KMS-11 (cell line): ENCODE results near the gene CCDC8.

Source experiments
- H2AFZ ChIP-seq: fragments of 200-600 bp; sonication (generic); 2 replicates; pipeline ENCODE4 v1.6.1; 2016; ENCODE audit warnings: antibody characterized with exemption, mixed run types, low read depth
- H3K27ac ChIP-seq: fragments of 200-600 bp; sonication (generic); 2 replicates; pipeline ENCODE4 v1.6.1; 2016; ENCODE audit warnings: mild to moderate bottlenecking, mixed run types
- H3K27me3 ChIP-seq: fragments of 200-600 bp; sonication (generic); 2 replicates; pipeline ENCODE4 v1.6.1; 2017; ENCODE audit warnings: mild to moderate bottlenecking, low read depth, mixed run types, moderate library complexity; ENCODE audit not compliant: insufficient read depth
- H3K36me3 ChIP-seq: fragments of 200-600 bp; sonication (generic); 2 replicates; pipeline ENCODE4 v1.6.1; 2017; ENCODE audit warnings: mild to moderate bottlenecking, mixed run types; ENCODE audit not compliant: insufficient read depth
- H3K4me1 ChIP-seq: fragments of 200-600 bp; sonication (generic); 2 replicates; pipeline ENCODE4 v1.6.1; 2016; ENCODE audit warnings: mild to moderate bottlenecking, low read depth, mixed run types; ENCODE audit not compliant: poor library complexity, severe bottlenecking
- H3K4me2 ChIP-seq: fragments of 200-600 bp; sonication (generic); 2 replicates; pipeline ENCODE4 v1.7.0; 2016; ENCODE audit warnings: mild to moderate bottlenecking, mixed run types
- H3K4me3 ChIP-seq: fragments of 200-600 bp; sonication (generic); IDR thresholded peaks from 2 replicates; pipeline ENCODE4 v1.6.1; 2017; ENCODE audit warnings: low read depth, low read length, mixed read lengths; ENCODE audit not compliant: insufficient read depth
- H3K79me2 ChIP-seq: fragments of 200-600 bp; sonication (generic); 2 replicates; pipeline ENCODE4 v1.6.1; 2016; ENCODE audit warnings: low read depth, mixed run types; ENCODE audit not compliant: insufficient read depth
- H3K9ac ChIP-seq: fragments of 200-600 bp; sonication (generic); 2 replicates; pipeline ENCODE4 v1.6.1; 2016; ENCODE audit warnings: mild to moderate bottlenecking, mixed run types
- H4K20me1 ChIP-seq: fragments of 200-600 bp; sonication (generic); 2 replicates; pipeline ENCODE4 v1.6.1; 2016; ENCODE audit warnings: mild to moderate bottlenecking, mixed run types; ENCODE audit not compliant: insufficient read depth
- CTCF ChIP-seq: fragments of 200-600 bp; sonication (generic); conservative IDR thresholded peaks from 2 replicates; pipeline ENCODE4 v1.6.1; 2017; ENCODE audit warnings: low read depth, mild to moderate bottlenecking, antibody characterized with exemption, low read length, moderate library complexity, mixed read lengths

Gene CCDC8

GRCh38 chr19:46429999-46430398 lies 16.6 kb upstream of the CCDC8 start:
- no peak overlapping the region for H3K27ac ChIP-seq
- no peak for TF ChIP-seq CTCF
- H3K79me2 ChIP-seq = no peaks in the 10 kb centered on the region
- H3K36me3 ChIP-seq = no peaks in the 10 kb centered on the region
- no peak overlapping the region for H3K4me2 ChIP-seq
- H3K4me1 ChIP-seq = no peaks in the 10 kb centered on the region
- no peak overlapping the region for H2AFZ ChIP-seq
- peaks cover 72% of the 10 kb centered on the region for H3K27me3 ChIP-seq
- H4K20me1 ChIP-seq = no peaks in the 10 kb centered on the region
- H3K4me3 ChIP-seq = no peak overlapping the region
- no peak overlapping the region for H3K9ac ChIP-seq

GRCh38 chr19:46428239-46429135 lies 15.1 kb upstream of the CCDC8 start, which contains the start of gene PNMA8C:
TSS of gene PNMA8C (minus strand) at chr19:46428936. CDS start at chr19:46428359, 577 bp downstream.
- Histone ChIP-seq H3K27ac (no peak within 1 kb of the TSS), H3K9ac (no peak within 1 kb of the TSS), H3K4me3 (no peak within 1 kb of the TSS), H3K4me2 (no peak within 1 kb of the TSS), H3K4me1 (no peaks in the 10 kb centered on the region), H3K27me3 (peaks cover 73% of the 10 kb centered on the region), H2AFZ (no peak within 1 kb of the TSS), H3K36me3 (no peaks in the 10 kb centered on the region), H4K20me1 (no peaks in the 10 kb centered on the region), H3K79me2 (no peaks in the 10 kb centered on the region)
- no peak for TF ChIP-seq CTCF

- no peak overlapping the region for H3K9ac ChIP-seq
- H3K36me3 ChIP-seq = no peaks in the 10 kb centered on the region
- H3K79me2 ChIP-seq = no peaks in the 10 kb centered on the region
- no peak overlapping the region for H3K4me2 ChIP-seq
- no peaks in the 10 kb centered on the region for H3K4me1 ChIP-seq
- TF ChIP-seq CTCF = no peak
- H3K27ac ChIP-seq = no peak overlapping the region
- H4K20me1 ChIP-seq = no peaks in the 10 kb centered on the region
- no peak overlapping the region for H2AFZ ChIP-seq
- H3K27me3 ChIP-seq = peaks cover 79% of the 10 kb centered on the region
- H3K4me3 ChIP-seq = no peak overlapping the region
These were observed 14.2 kb upstream of the CCDC8 start for GRCh38 chr19:46427518-46428045.

- Histone ChIP-seq H3K27me3 (peaks cover 81% of the 10 kb centered on the region), H4K20me1 (no peaks in the 10 kb centered on the region), H3K4me2 (no peak overlapping the region), H3K79me2 (no peaks in the 10 kb centered on the region), H2AFZ (no peak overlapping the region), H3K4me3 (no peak overlapping the region), H3K9ac (no peak overlapping the region), H3K4me1 (no peaks in the 10 kb centered on the region), H3K36me3 (no peaks in the 10 kb centered on the region), H3K27ac (no peak overlapping the region)
- no peak for TF ChIP-seq CTCF
These were observed 13.3 kb upstream of the CCDC8 start for GRCh38 chr19:46426506-46427162.
